Sigmoid colon (tissue), 3 donors: ENCODE results near the gene CTIF.

ENCODE experiments used
- POLR2A ChIP-seq, 2 donors: fragments of 450-650 bp; IDR thresholded peaks; one replicate each; pipeline ENCODE4 v1.6.1; 2016; ENCODE audit warnings: antibody characterized with exemption in 2 of 2, mild to moderate bottlenecking in 2 of 2, moderate library complexity in 2 of 2
- TF ChIP-seq, protein P1 (sequence below), 4 experiments: fragments of 450-650 bp in 3 of 4; fragments of 200-600 bp in 1 of 4; IDR thresholded peaks; one replicate each; pipeline ENCODE4 v1.5.1; 2016 to 2019; ENCODE audit warnings: antibody characterized with exemption in 4 of 4, mild to moderate bottlenecking in 3 of 4, moderate library complexity in 2 of 4

- TF ChIP-seq, protein P1, sequence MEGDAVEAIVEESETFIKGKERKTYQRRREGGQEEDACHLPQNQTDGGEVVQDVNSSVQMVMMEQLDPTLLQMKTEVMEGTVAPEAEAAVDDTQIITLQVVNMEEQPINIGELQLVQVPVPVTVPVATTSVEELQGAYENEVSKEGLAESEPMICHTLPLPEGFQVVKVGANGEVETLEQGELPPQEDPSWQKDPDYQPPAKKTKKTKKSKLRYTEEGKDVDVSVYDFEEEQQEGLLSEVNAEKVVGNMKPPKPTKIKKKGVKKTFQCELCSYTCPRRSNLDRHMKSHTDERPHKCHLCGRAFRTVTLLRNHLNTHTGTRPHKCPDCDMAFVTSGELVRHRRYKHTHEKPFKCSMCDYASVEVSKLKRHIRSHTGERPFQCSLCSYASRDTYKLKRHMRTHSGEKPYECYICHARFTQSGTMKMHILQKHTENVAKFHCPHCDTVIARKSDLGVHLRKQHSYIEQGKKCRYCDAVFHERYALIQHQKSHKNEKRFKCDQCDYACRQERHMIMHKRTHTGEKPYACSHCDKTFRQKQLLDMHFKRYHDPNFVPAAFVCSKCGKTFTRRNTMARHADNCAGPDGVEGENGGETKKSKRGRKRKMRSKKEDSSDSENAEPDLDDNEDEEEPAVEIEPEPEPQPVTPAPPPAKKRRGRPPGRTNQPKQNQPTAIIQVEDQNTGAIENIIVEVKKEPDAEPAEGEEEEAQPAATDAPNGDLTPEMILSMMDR (IDR thresholded peaks at IDR 0.05): no peak
- no peak for TF ChIP-seq POLR2A (IDR thresholded peaks at IDR 0.05)
These were observed 39.5 kb downstream of the CTIF start for GRCh38 chr18:48578289-48578688.
